Right hindlimb (tissue), 1 donor: Measurements from ENCODE around the gene ANGEL2.
A peak's percentile ranks its signal among the peaks of the same experiment; 100 is the strongest.

Experiments used
- DNase-seq: peaks from one replicate; pipeline ENCODE4 v3.0.0-alpha.2; 2018

The ANGEL2 gene

DNA sequence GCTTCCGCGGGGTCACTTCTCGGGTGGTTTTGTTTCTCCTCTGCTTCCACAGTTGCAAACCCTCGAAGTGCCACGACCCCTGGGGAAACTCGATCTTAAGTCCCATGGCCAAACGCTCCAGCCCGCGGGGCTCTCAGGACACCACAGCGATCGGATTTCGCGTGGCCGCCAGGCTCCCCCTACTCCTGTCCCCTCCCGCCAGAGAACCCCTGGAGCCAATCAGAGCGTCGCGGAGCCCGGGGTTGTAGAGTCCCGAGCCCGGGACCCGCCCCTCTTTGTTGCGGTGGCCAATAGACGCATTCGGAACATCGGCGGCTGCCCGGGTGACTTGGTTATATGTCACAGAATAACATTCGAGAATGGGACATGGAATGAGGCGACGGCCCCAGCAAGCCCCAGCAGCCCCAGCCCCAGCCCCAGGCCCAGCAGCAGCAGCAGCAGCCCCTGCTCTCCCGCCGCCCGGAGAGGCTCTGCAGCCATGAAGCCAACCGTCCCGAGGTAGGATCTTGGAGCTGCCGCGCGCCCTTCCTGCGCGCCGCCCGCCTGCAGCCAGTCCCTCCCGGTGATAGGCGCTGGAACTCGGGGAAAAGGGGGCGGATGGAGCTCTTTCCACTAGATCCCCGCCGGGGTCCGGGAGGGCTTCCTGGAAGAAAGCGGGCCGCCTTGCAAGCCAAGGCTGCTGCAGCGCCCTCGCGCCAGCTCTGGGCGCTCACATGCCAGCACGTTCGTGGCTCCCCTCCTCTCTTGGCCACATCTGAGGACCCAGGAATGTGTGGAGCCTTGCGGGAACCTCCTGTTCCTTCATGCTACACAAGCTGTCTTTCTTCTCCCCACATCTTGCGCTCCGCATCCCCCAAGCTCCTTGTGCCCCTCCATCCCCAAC is 65.2 kb downstream of the ANGEL2 start, which contains the start of gene VASH2:
Gene VASH2 (plus strand): TSS at position 299 of the 883 bp plus-strand sequence. CDS start 1,002 bp downstream, outside the sequence.
- peak; percentile 95 for DNase-seq

DNA sequence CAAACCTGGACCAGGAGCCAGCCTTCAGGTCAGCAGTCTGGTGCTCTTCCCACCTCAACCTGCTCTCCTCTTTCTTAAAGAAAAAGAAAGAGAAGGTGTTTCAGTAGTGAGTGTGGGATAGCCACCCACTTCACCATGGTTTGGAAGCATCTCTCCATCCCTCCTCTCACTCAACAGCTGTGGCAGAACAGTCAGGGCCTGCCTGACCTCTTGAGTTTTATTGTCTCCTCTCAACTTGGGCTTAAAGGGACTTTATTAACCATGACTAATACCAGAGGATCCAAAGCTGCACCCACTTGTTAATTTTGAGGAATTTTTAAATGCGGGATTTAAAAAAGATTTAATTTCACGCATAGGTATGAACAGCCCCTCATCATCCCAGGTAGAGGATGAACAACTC is 65.9 kb downstream of the ANGEL2 start:
- DNase-seq, result no peak

DNA sequence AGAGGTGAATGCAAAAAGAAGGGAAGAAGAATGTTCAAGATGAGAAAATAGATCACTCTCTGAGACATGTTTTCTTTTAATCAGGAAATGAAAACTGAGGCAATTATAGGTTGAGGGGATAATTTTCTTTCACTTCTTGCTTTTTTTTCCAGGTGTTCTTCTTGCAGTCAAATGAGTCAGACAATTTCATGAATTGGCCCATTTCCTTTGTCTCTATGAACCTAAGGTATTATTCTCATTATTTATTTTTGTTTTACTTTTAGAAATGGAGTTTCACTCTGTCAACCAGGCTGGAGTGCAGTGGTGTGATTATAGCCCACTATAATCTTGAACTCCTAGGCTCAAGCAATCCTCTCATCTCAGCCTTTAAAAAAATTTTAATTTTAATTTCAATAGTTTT is 68.8 kb downstream of the ANGEL2 start:
- DNase-seq, result no peak

DNA sequence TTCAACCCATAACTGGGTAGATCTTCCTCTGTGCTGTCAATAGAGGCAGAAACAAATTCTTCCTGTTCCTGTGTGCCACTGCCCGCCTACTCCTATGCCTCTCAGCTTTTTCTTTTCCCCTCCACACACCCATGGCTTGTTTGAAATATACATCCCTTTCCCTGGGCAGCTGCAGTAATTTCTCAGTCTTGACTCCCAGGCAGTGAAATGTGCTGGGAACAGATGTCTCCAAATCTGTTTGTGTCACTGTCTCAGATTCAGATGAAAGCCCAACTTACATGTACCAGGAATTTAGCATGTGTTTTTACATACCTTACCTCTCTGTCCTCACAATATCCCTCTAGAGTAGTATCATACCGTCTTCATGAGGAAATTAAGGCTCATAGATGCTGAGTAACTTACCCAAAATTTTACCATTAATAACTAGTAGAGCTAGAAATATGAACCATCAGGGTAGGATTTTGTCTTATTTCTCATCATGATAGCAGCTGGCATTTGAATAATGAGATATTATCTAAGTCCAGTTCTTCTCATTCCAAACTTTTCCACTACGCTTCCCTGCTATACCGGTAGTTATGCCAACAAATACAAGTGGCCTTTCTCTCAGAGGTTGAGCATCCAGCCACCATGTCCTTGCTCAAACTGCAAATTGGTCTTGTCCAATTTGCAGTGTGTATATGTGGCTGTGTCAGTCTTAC is 70.1 kb downstream of the ANGEL2 start:
- no peak for DNase-seq

DNA sequence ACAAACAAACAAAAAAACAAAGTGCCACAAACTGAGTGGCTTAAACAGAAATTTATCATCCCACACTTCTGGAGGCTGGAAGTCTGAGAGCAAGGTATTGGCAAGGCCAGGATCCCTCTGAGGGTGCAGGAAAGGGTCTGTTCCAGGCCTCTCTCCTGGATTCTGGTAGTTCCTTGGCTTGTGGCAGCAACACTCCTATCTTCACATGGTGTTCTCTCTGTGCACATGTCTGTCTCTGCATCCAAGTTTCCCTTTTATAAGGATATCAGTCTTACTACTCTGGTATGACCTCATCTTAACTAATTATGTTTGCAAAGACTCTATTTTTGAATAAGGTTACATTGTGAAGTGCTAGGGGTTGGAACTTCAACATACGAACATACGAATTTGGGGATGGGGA is 70.6 kb downstream of the ANGEL2 start:
- DNase-seq, result no peak

DNA sequence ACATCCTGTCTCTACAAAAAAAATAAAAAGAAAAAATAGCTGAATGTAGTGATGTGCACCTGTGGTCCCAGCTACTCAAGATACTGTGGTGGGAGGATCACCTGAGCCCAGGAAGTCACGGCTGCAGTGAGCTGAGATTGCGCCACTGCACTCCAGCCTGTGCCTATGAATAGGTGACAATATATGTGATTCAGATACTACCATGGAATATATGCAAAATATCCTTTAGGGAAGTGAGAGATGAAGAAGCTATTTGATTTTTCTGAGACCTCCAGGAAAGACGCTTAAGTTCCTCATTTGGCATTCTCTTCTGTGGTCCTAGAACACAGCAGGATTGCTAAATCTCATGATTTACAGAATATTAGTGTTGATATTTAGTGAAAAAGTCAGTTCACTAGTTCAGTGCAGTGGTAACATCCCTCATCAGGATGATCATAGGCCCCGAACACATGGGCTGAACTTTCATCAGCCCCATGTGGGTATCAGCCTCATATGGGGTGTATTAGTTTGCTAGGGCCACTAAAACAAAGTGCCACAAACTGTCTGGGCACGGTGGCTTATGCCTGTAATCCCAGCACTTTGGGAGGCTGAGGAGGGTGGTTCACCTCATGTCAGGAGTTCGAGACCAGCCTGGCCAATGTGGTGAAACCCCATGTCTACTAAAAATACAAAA is 71.3 kb downstream of the ANGEL2 start:
- DNase-seq, result no peak

DNA sequence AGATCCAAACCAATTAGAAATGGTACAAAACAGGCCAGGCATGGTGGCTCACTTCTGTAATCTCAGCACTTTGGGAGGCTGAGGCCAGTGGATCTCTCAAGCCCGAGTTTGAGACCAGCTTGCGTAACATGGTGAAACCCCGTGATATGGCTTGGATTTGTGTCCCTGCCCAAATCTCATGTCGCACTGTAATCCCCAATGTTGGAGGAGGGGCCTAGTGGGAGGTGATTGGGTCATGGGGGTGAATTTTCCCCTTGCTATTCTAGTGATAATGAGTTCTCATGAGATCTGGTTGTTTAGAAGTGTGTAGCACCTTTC is 72.3 kb downstream of the ANGEL2 start:
- DNase-seq, result no peak

DNA sequence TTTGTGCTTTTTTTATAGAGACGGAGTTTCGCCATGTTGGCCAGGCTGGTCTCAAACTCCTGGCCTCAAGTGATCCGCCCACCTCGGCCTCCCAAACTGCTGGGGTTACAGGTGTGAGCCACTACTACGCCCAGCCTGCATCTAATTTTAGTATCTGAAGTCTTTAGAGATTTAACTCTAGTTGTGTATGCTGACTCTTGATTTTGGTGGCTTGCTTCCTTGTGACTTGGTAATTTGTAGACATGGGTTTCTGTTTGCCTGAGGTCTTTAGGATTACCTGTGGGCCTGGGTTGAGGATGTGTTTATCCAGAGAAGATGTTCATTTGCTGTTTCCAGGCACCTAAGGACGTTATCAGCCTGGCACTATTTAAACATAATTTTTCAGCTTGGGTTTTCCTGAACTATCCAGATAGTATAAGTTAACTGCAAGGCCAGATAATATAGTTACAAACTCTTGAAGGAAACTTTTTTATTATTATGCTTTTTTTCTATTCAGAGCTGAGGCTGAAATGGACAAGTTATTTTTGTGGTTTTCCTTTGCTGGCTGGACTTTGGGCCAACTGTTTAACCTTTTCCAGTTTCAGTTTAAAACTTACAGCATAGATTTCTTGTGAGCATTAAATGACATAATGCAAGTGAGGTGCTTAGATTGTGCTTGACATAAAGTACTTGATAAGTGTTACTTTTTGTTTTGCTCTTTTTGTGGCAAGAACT is 72.8 kb downstream of the ANGEL2 start:
- no peak for DNase-seq
